IMR-90 (cell line): Measurements from ENCODE around the gene ABCA8. TPM values are rescaled to one million over a fixed set of nuclear protein-coding genes. Genes with fewer than 3 reads are reported as not detected.

Source experiments
- ATAC-seq: fragments of 200-7000 bp; cut with Tn5 transposase; 2 replicates; pipeline ENCODE4 v1.9.1; 2020; ENCODE audit warnings: low read depth, mild to moderate bottlenecking, moderate library complexity
- BruUV-seq: library from RNA; stranded (reverse); fragments of 400-500 nt; replicated peaks from 2 replicates; lab custom pipeline; 2021; lab: Mats Ljungman, UMichigan
- CTCF ChIA-PET: fragments of 300-600 bp; formaldehyde crosslinking; extraction: SDS; loops from one replicate; lab custom pipeline; 2021; ENCODE audit warnings: antibody characterized with exemption; lab: Yijun Ruan, JAX
- POLR2A ChIA-PET: fragments of 300-600 bp; sonication (Branson Sonifier 250); formaldehyde crosslinking; loops from one replicate; lab custom pipeline; 2022; ENCODE audit warnings: antibody characterized with exemption; ENCODE audit not compliant: unreplicated experiment; lab: Charles Lee
- DNase-seq: peaks from one replicate; pipeline ENCODE4 v3.0.0; 2013
- H2AFZ ChIP-seq: replicated peaks from 2 replicates; pipeline ENCODE3; 2013; ENCODE audit warnings: low read length, mild to moderate bottlenecking; ENCODE audit not compliant: poor library complexity
- H2AK5ac ChIP-seq: 2 replicates; pipeline ENCODE4 v1.6.1; 2013; ENCODE audit warnings: low read depth, low read length, inconsistent platforms
- H2AK9ac ChIP-seq: replicated peaks from 2 replicates; pipeline ENCODE3; 2013; ENCODE audit warnings: mild to moderate bottlenecking, low read depth, low read length, moderate library complexity; ENCODE audit not compliant: poor library complexity
- H2BK120ac ChIP-seq: 2 replicates; pipeline ENCODE4 v1.6.1; 2013; ENCODE audit warnings: low read depth, low read length, inconsistent platforms
- H2BK15ac ChIP-seq: 3 replicates; pipeline ENCODE4 v1.6.1; 2013; ENCODE audit warnings: low read depth, low read length, inconsistent platforms
- H2BK20ac ChIP-seq: 2 replicates; pipeline ENCODE4 v1.6.1; 2013; ENCODE audit warnings: low read depth, mild to moderate bottlenecking, inconsistent platforms, low read length, moderate library complexity
- H2BK5ac ChIP-seq: 2 replicates; pipeline ENCODE4 v1.6.1; 2013; ENCODE audit warnings: mild to moderate bottlenecking, low read depth, low read length, inconsistent platforms; ENCODE audit not compliant: poor library complexity, severe bottlenecking
- H3K14ac ChIP-seq: replicated peaks from 2 replicates; pipeline ENCODE4 v1.6.1; 2013; ENCODE audit warnings: low read depth, low read length, inconsistent platforms
- H3K18ac ChIP-seq: 2 replicates; pipeline ENCODE4 v1.6.1; 2013; ENCODE audit warnings: low read depth, low read length, control low read depth
- H3K23ac ChIP-seq: 2 replicates; pipeline ENCODE4 v1.6.1; 2013; ENCODE audit warnings: low read depth, low read length, inconsistent platforms
- H3K27ac ChIP-seq: 2 replicates; pipeline ENCODE4 v1.5.1; 2013; ENCODE audit warnings: mild to moderate bottlenecking, control low read depth, low read length; ENCODE audit not compliant: insufficient read depth
- H3K27me3 ChIP-seq: 2 replicates; pipeline ENCODE4 v1.6.1; 2013; ENCODE audit warnings: low read length; ENCODE audit not compliant: control insufficient read depth, insufficient read depth
- H3K36me3 ChIP-seq: 2 replicates; pipeline ENCODE4 v1.6.1; 2013; ENCODE audit warnings: low read length, mixed read lengths; ENCODE audit not compliant: control insufficient read depth, insufficient read depth
- H3K4ac ChIP-seq: 2 replicates; pipeline ENCODE4 v1.6.1; 2013; ENCODE audit warnings: low read depth, low read length, inconsistent platforms
- H3K4me1 ChIP-seq: 2 replicates; pipeline ENCODE4 v1.6.1; 2013; ENCODE audit warnings: low read length, mixed read lengths; ENCODE audit not compliant: control insufficient read depth, insufficient read depth
- H3K4me2 ChIP-seq: 2 replicates; pipeline ENCODE4 v1.6.1; 2013; ENCODE audit warnings: low read depth, mild to moderate bottlenecking, control low read depth, low read length, moderate library complexity
- H3K4me3 ChIP-seq: 2 replicates; pipeline ENCODE4 v1.5.1; 2013; ENCODE audit warnings: low read depth, mild to moderate bottlenecking, control low read depth, low read length, moderate library complexity; ENCODE audit not compliant: insufficient read depth
- H3K56ac ChIP-seq: 2 replicates; pipeline ENCODE4 v1.6.1; 2013; ENCODE audit warnings: low read length, inconsistent platforms; ENCODE audit not compliant: insufficient read depth; ENCODE audit errors: extremely low read depth
- H3K79me1 ChIP-seq, 2 experiments: 2 replicates each; pipeline ENCODE4 v1.6.1; 2013; ENCODE audit warnings: low read length in 2 of 2, inconsistent platforms in 1 of 2, low read depth in 1 of 2
- H3K9ac ChIP-seq: 2 replicates; pipeline ENCODE4 v1.6.1; 2013; ENCODE audit warnings: low read depth, low read length, control low read depth
- H3K9me1 ChIP-seq: 2 replicates; pipeline ENCODE4 v1.6.1; 2013; ENCODE audit warnings: low read length, inconsistent platforms; ENCODE audit not compliant: insufficient read depth
- H3K9me3 ChIP-seq: 2 replicates; pipeline ENCODE4 v1.6.1; 2013; ENCODE audit warnings: low read length; ENCODE audit not compliant: control insufficient read depth, insufficient read depth
- H4K20me1 ChIP-seq: 2 replicates; pipeline ENCODE4 v1.6.1; 2013; ENCODE audit warnings: low read length, inconsistent platforms; ENCODE audit not compliant: insufficient read depth
- H4K5ac ChIP-seq: 2 replicates; pipeline ENCODE4 v1.6.1; 2013; ENCODE audit warnings: mild to moderate bottlenecking, low read depth, low read length, control low read depth
- H4K8ac ChIP-seq, 2 experiments: 2 replicates each; pipeline ENCODE4 v1.6.1; 2013; ENCODE audit warnings: low read depth in 2 of 2, low read length in 2 of 2, control low read depth in 1 of 2, inconsistent platforms in 1 of 2
- H4K91ac ChIP-seq: 2 replicates; pipeline ENCODE4 v1.6.1; 2013; ENCODE audit warnings: low read depth, low read length, inconsistent platforms; ENCODE audit not compliant: insufficient read depth
- CHD1 ChIP-seq: IDR thresholded peaks from 2 replicates; pipeline ENCODE4 v1.6.1; 2012; ENCODE audit warnings: low read depth, low read length, improper control_type of control experiment
- FOS ChIP-seq: fragments of 150-350 bp; IDR thresholded peaks from 2 replicates; pipeline ENCODE4 v1.6.1; 2016; ENCODE audit warnings: low read depth, low read length
- MAZ ChIP-seq: IDR thresholded peaks from 2 replicates; pipeline ENCODE4 v1.6.1; 2012; ENCODE audit warnings: low read depth, mild to moderate bottlenecking, low read length, improper control_type of control experiment, moderate library complexity, borderline replicate concordance
- MXI1 ChIP-seq: IDR thresholded peaks from 2 replicates; pipeline ENCODE4 v1.6.1; 2012; ENCODE audit warnings: low read depth, mild to moderate bottlenecking, low read length, moderate library complexity, borderline replicate concordance
- NFE2L2 ChIP-seq: fragments of 150-350 bp; IDR thresholded peaks from 2 replicates; pipeline ENCODE4 v1.6.1; 2016; ENCODE audit warnings: low read depth, mild to moderate bottlenecking, low read length
- WGBS, 2 experiments: methylation state at CpG; one replicate each; pipeline versions ENCODE4 v1.1.5 to v1.1.7; 2013; ENCODE audit warnings: missing lambda C conversion rate in 2 of 2; ENCODE audit not compliant: insufficient read length in 1 of 2; ENCODE audit errors: extremely low coverage in 2 of 2; 5-methylcytosine and 5-hydroxymethylcytosine counted together
- dilution Hi-C: fragments of 300-500 bp; cut with HindIII; formaldehyde crosslinking; loops from one replicate; pipeline ENCODE4 v1.14.3; 2018; ENCODE audit warnings: low sequenced_read_pairs; ENCODE audit not compliant: unreplicated experiment
- in situ Hi-C: fragments of 300-500 bp; cut with MboI; formaldehyde crosslinking; loops from 3 replicates; pipeline ENCODE4 v1.14.3; 2019; ENCODE audit warnings: low sequenced_read_pairs, inconsistent platforms, mixed read lengths
- intact Hi-C: fragments of 100-400 bp; cut with micrococcal nuclease; formaldehyde crosslinking; loops from 2 replicates; pipeline ENCODE4 v1.10.0; 2022
- polyA plus RNA-seq, 3 experiments: library from polyadenylated mRNA; depleted of rRNA; stranded (reverse); fragments of >200 nt; gene quantifications; 2 replicates each; pipeline ENCODE4 v1.2.3, GENCODE V29; 2012; ENCODE audit warnings: low replicate concordance in 1 of 3
- total RNA-seq: library from RNA; depleted of rRNA; stranded (reverse); fragments of >200 nt; gene quantifications from 2 replicates; pipeline ENCODE4 v1.2.3, GENCODE V29; 2012

Gene ABCA8
- total and polyA plus RNA-seq, 2 of the 4 experiments (the other 2 are of a cell fraction), result 1.8 TPM

- Histone ChIP-seq H3K14ac (no peak overlapping the region), H3K79me1 (no peaks in the 10 kb centered on the region), H2BK15ac (no peak overlapping the region), H2BK20ac (no peak overlapping the region), H2AK9ac (no peak overlapping the region), H4K8ac (no peak overlapping the region), H3K18ac (no peak overlapping the region), H3K23ac (no peak overlapping the region), H4K20me1 (no peaks in the 10 kb centered on the region), H3K27ac (no peak overlapping the region), H2AK5ac (no peak overlapping the region), H3K4me3 (no peak overlapping the region), H3K9me3 (no peaks in the 10 kb centered on the region), H3K4me1 (no peaks in the 10 kb centered on the region), H2BK120ac (no peak overlapping the region), H3K27me3 (no peaks in the 10 kb centered on the region), H4K5ac (no peak overlapping the region), H2AFZ (no peak overlapping the region), H3K9ac (no peak overlapping the region), H3K9me1 (no peaks in the 10 kb centered on the region), H2BK5ac (no peak overlapping the region), H4K91ac (no peak overlapping the region), H3K4ac (no peak overlapping the region), H3K4me2 (no peak overlapping the region), H3K36me3 (no peaks in the 10 kb centered on the region), H3K56ac (no peak overlapping the region)
- ATAC-seq (no peak), DNase-seq (no peak)
- POLR2A ChIA-PET, result no interaction called here
- no TSS peak for BruUV-seq
- in situ Hi-C loops (no loop called here), intact Hi-C loops (no loop called here), dilution Hi-C loops (no loop called here)
- CTCF ChIA-PET, result no interaction called here
- TF ChIP-seq FOS (no peak), MAZ (no peak), NFE2L2 (no peak), MXI1 (no peak), CHD1 (no peak)
- WGBS, 2 experiments, result no CpG with 5 or more reads among the region's 8 CpGs
These were observed 17.2 kb downstream of the ABCA8 start for GRCh38 chr17:68937890-68938514.
